HepG2 (cell line): ENCODE measurements around the gene MTA2. TPM values are rescaled to one million over a fixed set of nuclear protein-coding genes. Genes with fewer than 3 reads are reported as not detected.

ENCODE experiments used
- RELA ChIP-seq: sonication (generic); formaldehyde crosslinking; IDR thresholded peaks from 2 replicates; pipeline ENCODE4 v1.4.0; 2020; ENCODE audit warnings: missing genetic modification reagents
- RORA ChIP-seq: sonication (generic); formaldehyde crosslinking; IDR thresholded peaks from 2 replicates; pipeline ENCODE4 v1.5.0; 2020; ENCODE audit warnings: mild to moderate bottlenecking, missing genetic modification reagents, moderate library complexity
- TSC22D2 ChIP-seq: sonication (generic); formaldehyde crosslinking; IDR thresholded peaks from 2 replicates; pipeline ENCODE4 v1.5.1; 2020; ENCODE audit warnings: missing genetic modification reagents, mild to moderate bottlenecking, borderline replicate concordance
- ZNF547 ChIP-seq: sonication (generic); formaldehyde crosslinking; IDR thresholded peaks from 2 replicates; pipeline ENCODE4 v1.5.1; 2020; ENCODE audit warnings: mild to moderate bottlenecking, missing genetic modification reagents
- ZNF816 ChIP-seq: sonication (generic); formaldehyde crosslinking; IDR thresholded peaks from 2 replicates; pipeline ENCODE4 v1.8.0; 2022; ENCODE audit warnings: missing genetic modification reagents, mild to moderate bottlenecking, borderline replicate concordance
- ZNF879 ChIP-seq: sonication (generic); formaldehyde crosslinking; IDR thresholded peaks from 2 replicates; pipeline ENCODE4 v1.8.1; 2023; ENCODE audit warnings: missing genetic modification reagents
- ZSCAN29 ChIP-seq: sonication (generic); formaldehyde crosslinking; conservative IDR thresholded peaks from 2 replicates; pipeline ENCODE4 v1.4.0; 2020; ENCODE audit warnings: mild to moderate bottlenecking, missing genetic modification reagents
- polyA plus RNA-seq, 8 experiments: library from polyadenylated mRNA; depleted of rRNA in 3 of 8; stranded (reverse) in 7 of 8; unstranded in 1 of 8; fragments of >200 nt; fragmentation: Illumina TruSeq in 4 of 8; extraction: Trizol in 4 of 8; gene quantifications; 2 replicates each; pipeline versions ENCODE4 v1.2.1 to v1.2.3, GENCODE V29; 2011 to 2016; ENCODE audit warnings: low read depth in 4 of 8, missing spikeins in 1 of 8, mixed read lengths in 1 of 8; ENCODE audit not compliant: insufficient read depth in 1 of 8
- total RNA-seq, 5 experiments: library from RNA; depleted of rRNA; stranded (reverse); fragments of >200 nt; fragmentation: Illumina TruSeq; extraction: Trizol; gene quantifications; 2 replicates each; pipeline ENCODE4 v1.2.3, GENCODE V29; 2016; ENCODE audit warnings: low read depth in 1 of 5
- TF ChIP-seq, protein P1 (sequence below): sonication (generic); formaldehyde crosslinking; IDR thresholded peaks from 2 replicates; pipeline ENCODE4 v1.5.0; 2020; ENCODE audit warnings: missing genetic modification reagents
- TF ChIP-seq, protein P2 (sequence below): sonication (generic); formaldehyde crosslinking; IDR thresholded peaks from 2 replicates; pipeline ENCODE4 v1.4.0; 2020; ENCODE audit warnings: missing genetic modification reagents
- TF ChIP-seq, protein P3 (sequence below): fragments of 450-650 bp; IDR thresholded peaks from 2 replicates; pipeline ENCODE4 v1.6.1; 2017; ENCODE audit warnings: mild to moderate bottlenecking
- TF ChIP-seq, protein P4 (sequence below): sonication (generic); formaldehyde crosslinking; IDR thresholded peaks from 2 replicates; pipeline ENCODE4 v1.4.0; 2020; ENCODE audit warnings: missing genetic modification reagents, borderline replicate concordance
- TF ChIP-seq, protein P5 (sequence below): sonication (generic); formaldehyde crosslinking; IDR thresholded peaks from 2 replicates; pipeline ENCODE4 v1.5.0; 2020; ENCODE audit warnings: mild to moderate bottlenecking, missing genetic modification reagents, borderline replicate concordance
- TF ChIP-seq, protein P6 (sequence below): sonication (generic); formaldehyde crosslinking; IDR thresholded peaks from 2 replicates; pipeline ENCODE4 v1.4.0; 2020; ENCODE audit warnings: missing genetic modification reagents

Gene MTA2
- total and polyA plus RNA-seq, 2 of the 13 experiments (the other 11 are each of a cell fraction or from before 2014, with no cell fraction given), result 14.0 to 70.0 TPM

DNA sequence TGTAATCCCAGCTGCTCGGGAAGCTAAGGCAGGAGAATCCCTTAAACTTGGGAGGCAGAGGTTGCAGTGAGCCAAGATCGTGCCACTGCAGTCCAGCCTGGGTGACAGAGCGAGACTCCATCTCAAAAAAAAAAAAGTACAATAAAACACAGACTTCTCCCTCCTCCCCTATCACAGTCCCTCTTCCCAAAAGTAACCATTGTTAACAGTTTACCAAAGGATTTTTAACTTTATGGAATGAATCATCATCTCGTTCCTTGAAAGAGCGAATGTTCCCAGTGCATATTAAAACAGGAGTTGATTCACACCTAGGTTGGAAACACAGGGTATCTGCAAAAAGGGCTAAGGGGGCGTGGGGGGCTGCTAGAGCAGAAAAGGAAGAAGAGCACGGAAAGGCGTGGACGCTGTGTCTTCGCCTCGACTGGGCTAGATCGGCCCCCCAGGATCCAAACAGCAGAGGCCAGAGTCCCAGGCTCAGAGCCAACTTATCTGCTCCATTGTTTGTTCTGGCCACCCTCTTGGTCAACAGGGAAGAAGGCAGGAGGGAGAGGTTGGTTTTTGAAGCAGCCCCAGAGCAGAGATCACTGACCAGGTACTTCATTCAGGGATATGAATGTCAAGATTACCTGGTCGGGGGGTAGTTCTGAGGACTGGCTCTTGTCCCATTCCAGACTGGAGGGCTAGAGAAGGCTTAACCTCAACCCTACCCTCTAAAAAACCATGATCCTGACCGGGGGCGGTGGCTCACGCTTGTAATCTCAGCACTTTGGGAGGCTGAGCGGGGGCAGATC is 52.9 kb downstream of the MTA2 start (continued):
- TF ChIP-seq, protein P1, sequence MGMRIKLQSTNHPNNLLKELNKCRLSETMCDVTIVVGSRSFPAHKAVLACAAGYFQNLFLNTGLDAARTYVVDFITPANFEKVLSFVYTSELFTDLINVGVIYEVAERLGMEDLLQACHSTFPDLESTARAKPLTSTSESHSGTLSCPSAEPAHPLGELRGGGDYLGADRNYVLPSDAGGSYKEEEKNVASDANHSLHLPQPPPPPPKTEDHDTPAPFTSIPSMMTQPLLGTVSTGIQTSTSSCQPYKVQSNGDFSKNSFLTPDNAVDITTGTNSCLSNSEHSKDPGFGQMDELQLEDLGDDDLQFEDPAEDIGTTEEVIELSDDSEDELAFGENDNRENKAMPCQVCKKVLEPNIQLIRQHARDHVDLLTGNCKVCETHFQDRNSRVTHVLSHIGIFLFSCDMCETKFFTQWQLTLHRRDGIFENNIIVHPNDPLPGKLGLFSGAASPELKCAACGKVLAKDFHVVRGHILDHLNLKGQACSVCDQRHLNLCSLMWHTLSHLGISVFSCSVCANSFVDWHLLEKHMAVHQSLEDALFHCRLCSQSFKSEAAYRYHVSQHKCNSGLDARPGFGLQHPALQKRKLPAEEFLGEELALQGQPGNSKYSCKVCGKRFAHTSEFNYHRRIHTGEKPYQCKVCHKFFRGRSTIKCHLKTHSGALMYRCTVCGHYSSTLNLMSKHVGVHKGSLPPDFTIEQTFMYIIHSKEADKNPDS (CRISPR knock-in tag), result no peak
- TF ChIP-seq ZSCAN29 (CRISPR knock-in tag) (no peak), RORA (CRISPR knock-in tag) (no peak), TSC22D2 (CRISPR knock-in tag) (no peak), ZNF879 (CRISPR knock-in tag) (no peak), ZNF816 (CRISPR knock-in tag) (no peak), ZNF547 (CRISPR knock-in tag) (peak; percentile 61; the same call in 1 of the 2 replicates), RELA (CRISPR knock-in tag) (no peak)
- TF ChIP-seq, protein P2, sequence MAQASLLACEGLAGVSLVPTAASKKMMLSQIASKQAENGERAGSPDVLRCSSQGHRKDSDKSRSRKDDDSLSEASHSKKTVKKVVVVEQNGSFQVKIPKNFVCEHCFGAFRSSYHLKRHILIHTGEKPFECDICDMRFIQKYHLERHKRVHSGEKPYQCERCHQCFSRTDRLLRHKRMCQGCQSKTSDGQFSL, result no peak
- TF ChIP-seq, protein P3, sequence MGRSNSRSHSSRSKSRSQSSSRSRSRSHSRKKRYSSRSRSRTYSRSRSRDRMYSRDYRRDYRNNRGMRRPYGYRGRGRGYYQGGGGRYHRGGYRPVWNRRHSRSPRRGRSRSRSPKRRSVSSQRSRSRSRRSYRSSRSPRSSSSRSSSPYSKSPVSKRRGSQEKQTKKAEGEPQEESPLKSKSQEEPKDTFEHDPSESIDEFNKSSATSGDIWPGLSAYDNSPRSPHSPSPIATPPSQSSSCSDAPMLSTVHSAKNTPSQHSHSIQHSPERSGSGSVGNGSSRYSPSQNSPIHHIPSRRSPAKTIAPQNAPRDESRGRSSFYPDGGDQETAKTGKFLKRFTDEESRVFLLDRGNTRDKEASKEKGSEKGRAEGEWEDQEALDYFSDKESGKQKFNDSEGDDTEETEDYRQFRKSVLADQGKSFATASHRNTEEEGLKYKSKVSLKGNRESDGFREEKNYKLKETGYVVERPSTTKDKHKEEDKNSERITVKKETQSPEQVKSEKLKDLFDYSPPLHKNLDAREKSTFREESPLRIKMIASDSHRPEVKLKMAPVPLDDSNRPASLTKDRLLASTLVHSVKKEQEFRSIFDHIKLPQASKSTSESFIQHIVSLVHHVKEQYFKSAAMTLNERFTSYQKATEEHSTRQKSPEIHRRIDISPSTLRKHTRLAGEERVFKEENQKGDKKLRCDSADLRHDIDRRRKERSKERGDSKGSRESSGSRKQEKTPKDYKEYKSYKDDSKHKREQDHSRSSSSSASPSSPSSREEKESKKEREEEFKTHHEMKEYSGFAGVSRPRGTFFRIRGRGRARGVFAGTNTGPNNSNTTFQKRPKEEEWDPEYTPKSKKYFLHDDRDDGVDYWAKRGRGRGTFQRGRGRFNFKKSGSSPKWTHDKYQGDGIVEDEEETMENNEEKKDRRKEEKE, result no peak
- TF ChIP-seq, protein P4, sequence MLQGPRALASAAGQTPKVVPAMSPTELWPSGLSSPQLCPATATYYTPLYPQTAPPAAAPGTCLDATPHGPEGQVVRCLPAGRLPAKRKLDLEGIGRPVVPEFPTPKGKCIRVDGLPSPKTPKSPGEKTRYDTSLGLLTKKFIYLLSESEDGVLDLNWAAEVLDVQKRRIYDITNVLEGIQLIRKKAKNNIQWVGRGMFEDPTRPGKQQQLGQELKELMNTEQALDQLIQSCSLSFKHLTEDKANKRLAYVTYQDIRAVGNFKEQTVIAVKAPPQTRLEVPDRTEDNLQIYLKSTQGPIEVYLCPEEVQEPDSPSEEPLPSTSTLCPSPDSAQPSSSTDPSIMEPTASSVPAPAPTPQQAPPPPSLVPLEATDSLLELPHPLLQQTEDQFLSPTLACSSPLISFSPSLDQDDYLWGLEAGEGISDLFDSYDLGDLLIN, result no peak
- TF ChIP-seq, protein P5, sequence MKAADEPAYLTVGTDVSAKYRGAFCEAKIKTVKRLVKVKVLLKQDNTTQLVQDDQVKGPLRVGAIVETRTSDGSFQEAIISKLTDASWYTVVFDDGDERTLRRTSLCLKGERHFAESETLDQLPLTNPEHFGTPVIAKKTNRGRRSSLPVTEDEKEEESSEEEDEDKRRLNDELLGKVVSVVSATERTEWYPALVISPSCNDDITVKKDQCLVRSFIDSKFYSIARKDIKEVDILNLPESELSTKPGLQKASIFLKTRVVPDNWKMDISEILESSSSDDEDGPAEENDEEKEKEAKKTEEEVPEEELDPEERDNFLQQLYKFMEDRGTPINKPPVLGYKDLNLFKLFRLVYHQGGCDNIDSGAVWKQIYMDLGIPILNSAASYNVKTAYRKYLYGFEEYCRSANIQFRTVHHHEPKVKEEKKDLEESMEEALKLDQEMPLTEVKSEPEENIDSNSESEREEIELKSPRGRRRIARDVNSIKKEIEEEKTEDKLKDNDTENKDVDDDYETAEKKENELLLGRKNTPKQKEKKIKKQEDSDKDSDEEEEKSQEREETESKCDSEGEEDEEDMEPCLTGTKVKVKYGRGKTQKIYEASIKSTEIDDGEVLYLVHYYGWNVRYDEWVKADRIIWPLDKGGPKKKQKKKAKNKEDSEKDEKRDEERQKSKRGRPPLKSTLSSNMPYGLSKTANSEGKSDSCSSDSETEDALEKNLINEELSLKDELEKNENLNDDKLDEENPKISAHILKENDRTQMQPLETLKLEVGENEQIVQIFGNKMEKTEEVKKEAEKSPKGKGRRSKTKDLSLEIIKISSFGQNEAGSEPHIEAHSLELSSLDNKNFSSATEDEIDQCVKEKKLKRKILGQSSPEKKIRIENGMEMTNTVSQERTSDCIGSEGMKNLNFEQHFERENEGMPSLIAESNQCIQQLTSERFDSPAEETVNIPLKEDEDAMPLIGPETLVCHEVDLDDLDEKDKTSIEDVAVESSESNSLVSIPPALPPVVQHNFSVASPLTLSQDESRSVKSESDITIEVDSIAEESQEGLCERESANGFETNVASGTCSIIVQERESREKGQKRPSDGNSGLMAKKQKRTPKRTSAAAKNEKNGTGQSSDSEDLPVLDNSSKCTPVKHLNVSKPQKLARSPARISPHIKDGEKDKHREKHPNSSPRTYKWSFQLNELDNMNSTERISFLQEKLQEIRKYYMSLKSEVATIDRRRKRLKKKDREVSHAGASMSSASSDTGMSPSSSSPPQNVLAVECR (CRISPR knock-in tag), result peak; percentile 25; the same call in 1 of the 2 replicates
- TF ChIP-seq, protein P6, sequence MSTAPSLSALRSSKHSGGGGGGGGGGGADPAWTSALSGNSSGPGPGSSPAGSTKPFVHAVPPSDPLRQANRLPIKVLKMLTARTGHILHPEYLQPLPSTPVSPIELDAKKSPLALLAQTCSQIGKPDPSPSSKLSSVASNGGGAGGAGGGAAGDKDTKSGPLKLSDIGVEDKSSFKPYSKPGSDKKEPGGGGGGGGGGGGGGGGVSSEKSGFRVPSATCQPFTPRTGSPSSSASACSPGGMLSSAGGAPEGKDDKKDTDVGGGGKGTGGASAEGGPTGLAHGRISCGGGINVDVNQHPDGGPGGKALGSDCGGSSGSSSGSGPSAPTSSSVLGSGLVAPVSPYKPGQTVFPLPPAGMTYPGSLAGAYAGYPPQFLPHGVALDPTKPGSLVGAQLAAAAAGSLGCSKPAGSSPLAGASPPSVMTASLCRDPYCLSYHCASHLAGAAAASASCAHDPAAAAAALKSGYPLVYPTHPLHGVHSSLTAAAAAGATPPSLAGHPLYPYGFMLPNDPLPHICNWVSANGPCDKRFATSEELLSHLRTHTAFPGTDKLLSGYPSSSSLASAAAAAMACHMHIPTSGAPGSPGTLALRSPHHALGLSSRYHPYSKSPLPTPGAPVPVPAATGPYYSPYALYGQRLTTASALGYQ (CRISPR knock-in tag), result no peak
